GM19328 (cell line): Measurements from ENCODE around the gene GALNT5.
A peak's percentile ranks its signal among the peaks of the same experiment; 100 is the strongest.
"Not testable (repeated sequence)": the region's sequence is repeated elsewhere in the genome, so short reads cannot be mapped to it uniquely, and the experiment has no call there.

Experiments used
- ATAC-seq: cut with Tn5 transposase; IDR thresholded peaks from one replicate; pipeline ENCODE4 v1.9.1; 2021; ENCODE audit warnings: mild to moderate bottlenecking, moderate library complexity; ENCODE audit not compliant: unreplicated experiment

GALNT5 gene, protein sequence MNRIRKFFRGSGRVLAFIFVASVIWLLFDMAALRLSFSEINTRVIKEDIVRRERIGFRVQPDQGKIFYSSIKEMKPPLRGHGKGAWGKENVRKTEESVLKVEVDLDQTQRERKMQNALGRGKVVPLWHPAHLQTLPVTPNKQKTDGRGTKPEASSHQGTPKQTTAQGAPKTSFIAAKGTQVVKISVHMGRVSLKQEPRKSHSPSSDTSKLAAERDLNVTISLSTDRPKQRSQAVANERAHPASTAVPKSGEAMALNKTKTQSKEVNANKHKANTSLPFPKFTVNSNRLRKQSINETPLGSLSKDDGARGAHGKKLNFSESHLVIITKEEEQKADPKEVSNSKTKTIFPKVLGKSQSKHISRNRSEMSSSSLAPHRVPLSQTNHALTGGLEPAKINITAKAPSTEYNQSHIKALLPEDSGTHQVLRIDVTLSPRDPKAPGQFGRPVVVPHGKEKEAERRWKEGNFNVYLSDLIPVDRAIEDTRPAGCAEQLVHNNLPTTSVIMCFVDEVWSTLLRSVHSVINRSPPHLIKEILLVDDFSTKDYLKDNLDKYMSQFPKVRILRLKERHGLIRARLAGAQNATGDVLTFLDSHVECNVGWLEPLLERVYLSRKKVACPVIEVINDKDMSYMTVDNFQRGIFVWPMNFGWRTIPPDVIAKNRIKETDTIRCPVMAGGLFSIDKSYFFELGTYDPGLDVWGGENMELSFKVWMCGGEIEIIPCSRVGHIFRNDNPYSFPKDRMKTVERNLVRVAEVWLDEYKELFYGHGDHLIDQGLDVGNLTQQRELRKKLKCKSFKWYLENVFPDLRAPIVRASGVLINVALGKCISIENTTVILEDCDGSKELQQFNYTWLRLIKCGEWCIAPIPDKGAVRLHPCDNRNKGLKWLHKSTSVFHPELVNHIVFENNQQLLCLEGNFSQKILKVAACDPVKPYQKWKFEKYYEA

DNA sequence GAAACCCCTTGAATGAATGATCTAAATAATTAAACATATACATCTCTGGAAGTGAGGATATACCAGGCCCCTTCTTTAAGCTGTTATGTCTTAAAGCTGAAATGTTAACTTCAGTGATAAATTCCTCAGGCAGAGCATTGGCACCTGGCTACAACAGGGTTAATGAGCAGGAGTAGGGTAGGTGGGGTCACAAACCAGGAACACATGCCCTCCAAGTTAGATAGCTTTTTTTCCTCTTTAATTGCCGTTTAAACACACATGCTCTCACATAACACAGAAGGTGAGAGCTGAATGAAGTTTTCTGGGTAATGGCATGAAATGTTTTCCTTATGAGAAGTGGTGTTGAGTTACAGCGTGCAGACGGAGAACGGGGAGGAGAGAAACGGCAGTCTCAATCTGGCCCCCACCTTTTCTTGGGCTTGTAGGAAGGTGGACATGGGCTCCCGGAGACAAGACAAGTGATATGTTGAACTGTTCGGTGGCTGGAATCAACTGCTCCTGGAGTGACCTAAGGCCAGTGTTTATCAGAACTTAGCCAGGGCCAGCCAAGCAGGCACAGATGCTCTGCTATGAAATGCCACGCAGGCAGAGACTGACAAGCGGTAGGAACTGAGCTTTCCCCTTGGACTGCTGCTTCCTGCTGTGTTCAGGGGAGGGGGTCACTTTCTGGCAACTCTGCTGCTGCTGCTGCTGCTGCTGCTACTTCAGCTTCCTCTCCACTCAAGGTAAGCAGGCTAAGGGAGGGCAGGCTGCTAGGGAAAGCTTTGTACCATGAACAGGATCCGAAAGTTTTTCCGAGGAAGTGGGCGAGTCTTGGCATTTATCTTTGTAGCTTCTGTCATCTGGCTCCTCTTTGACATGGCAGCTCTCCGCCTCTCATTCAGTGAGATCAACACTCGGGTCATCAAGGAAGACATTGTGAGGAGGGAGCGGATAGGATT, at the start of gene GALNT5:
GALNT5 (plus strand) TSS at position 394 of the 941 bp plus-strand sequence; CDS start at position 772, 378 bp downstream.
- ATAC-seq, result no peak

DNA sequence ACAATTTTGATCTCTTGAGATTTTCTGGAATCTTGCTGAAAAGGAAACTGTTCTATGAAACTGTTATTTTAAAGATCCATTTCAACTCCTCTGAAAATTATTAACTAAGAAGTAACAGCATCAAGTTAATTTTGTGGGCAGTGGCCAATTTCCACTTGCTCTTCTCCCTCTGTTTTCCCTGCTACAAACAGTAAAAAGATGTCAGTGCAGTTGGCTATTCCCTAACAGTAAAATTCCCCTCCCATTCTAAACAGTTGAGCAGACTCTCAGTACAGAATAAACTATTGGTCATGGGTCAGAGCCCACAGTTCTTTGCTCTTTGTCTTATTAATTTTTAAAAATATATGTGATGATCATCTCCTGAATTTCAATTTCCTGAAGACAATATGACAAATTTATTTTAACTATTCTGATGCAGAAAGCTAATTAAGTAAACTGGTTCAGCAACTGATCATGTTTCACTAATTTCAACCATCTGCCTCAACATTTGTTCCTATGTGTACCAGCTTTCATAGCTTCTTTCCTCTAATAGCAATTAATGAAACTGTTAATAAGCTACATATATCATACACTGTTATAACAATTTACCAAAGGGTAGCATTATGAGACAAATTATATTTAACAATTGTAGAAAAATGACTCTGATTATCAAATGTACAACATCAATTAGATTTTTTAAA, 41.1 kb upstream of the GALNT5 start:
- ATAC-seq, result no peak

DNA sequence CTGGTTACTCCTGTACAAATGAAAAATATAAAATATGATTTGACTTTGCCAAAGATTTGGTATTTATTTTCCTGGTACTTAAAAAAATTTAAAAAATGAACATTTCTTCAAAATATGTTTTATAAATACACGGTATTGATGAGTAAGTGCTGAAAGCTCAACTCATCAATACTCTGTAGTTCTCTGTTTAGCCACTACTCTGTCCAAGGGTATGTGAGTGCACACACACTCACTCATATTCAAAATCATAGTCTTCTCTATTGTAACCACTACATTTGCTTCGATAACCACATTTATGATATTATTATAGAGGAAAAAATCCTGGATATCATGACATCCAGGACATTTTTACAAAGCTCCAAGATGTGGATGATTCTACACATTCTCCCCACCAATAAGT, 40.1 kb upstream of the GALNT5 start:
- ATAC-seq, result no peak

DNA sequence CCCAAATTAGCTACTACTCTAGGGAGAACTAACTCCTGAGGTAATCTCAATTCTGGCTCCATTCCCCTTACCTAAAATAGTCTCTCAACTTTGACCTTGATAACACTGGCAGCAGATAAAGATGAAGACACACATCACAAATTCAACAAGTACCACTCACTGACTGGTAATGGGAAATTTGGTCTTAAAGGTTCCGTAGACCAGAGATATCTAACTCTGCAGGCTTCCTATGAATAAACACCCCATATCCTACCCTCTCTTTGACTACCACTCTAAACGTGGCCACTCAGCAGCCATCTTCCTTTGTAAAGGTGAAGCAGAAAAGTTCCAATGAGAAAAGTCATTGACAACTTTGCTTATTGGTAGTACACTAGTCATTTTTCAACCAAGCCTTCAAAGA, 38.6 kb upstream of the GALNT5 start:
- no peak for ATAC-seq

DNA sequence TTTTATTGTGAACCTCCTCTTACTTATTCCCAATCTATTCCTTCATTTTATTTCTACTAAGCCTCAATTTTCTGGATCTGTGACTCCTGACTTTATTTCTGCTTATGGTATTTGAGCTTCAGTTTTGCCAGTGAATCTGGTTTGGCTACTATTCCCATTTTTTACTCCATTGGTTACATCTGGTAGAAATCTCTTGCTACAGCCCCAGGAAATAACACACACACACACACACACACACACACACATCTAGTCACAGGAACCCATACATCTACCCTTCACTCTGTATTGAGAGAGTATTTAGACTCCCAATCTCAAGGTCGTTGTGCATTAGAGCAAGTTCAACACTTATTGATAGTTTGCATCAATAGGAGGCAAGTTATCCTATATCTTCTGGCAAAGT, 37.0 kb upstream of the GALNT5 start:
- no peak for ATAC-seq

DNA sequence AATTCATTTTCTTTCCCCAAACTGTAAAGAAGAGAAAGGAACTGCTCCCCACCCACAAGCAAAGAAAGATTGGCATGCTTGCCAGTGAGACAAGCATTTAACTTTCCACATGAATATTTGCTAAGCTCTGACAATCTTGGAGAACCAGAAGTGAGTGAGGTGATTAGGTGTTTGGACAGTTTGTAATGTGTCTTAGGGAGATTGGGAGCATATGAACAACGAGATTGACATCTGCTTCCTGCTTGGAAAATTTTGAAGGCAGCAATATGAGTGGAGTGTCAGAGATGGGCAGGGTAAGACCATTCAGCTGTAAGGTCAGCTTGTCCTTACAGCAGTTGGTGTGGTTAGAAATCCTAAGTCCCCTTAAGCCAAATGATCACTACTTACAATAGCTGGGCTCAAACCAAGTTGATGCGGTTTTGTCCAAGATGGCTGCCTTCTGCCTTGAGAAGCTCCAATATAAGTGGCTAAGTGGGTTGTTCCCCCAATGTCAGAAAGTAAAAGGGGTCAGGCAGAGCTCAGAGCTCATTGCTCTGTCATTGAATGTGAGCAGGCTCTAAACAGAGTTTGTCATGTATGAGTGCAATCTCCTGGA, 36.0 kb upstream of the GALNT5 start:
- no peak for ATAC-seq

DNA sequence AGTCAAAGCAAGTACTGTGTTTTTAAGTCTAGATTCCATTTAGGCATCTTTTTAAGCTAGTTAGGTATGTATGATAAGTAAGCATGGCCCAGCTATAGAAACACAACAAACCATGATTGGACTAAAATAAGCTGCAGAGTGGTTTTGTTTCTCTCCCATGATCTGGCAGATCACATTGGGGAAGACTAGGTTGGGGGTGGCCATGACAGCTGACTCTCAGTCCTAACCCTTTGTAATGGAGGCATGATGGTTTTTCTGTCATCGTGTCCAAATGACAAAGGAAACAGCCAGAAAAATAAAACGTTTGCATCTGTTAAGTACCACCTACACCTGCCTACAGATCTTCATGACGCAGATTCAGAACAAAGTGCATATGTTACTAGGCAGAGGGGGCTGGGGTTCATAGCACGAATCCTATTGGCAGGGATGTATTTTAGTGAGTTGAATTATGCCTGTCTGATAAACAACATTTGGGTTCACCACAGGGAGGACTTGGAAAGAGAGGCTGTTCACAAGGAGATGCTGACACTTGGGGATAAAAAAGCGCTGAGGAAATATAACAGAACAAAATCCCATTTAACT, 33.8 kb upstream of the GALNT5 start:
- no peak for ATAC-seq

DNA sequence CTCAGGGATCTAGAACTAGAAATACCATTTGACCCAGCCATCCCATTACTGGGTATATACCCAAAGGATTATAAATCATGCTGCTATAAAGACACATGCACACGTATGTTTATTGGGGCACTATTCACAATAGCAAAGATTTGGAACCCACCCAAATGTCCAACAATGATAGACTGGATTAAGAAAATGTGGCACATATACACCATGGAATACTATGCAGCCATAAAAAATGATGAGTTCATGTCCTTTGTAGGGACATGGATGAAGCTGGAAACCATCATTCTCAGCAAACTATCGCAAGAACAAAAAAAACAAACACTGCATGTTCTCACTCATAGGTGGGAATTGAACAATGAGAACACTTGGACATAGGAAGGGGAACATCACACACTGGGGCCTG, 33.1 kb upstream of the GALNT5 start:
- ATAC-seq, result not testable (repeated sequence)

DNA sequence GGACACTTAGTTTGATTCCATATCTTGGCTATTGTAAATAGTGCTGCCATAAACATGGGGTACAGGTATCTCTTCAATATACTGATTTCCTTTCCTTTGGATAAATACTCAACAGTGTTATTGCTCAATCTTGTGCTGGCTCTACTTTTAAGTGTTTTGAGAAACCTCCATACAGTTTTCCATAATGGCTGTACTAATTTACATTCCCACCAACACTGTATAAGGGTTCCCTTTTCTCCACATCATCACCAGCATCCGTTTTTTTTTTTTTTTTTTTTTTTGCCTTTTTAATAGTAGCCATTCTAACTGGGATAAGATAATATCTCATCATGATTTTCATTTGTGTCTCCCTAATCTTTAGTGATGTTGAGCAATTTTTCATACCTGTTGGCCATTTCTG, 29.9 kb upstream of the GALNT5 start:
- no peak for ATAC-seq

DNA sequence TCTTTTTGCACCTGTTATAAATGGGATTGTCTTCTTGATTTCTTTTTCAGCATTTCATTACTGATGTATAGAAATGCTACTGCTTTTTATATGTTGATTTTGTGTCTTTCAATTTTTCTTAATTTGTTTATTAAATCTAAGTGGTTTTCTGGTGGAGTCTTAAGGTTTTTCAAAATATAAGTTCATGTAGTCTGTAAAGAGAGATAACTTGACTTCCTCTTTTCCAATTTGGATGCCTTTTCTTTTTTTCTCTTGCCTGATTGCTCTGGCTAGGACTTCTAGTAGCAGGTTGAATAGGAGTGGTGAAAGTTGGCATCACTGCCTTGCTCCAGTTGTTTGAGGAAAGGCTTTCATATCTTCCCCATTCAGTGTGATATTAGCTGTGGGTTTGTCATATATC, 28.6 kb upstream of the GALNT5 start:
- no peak for ATAC-seq

DNA sequence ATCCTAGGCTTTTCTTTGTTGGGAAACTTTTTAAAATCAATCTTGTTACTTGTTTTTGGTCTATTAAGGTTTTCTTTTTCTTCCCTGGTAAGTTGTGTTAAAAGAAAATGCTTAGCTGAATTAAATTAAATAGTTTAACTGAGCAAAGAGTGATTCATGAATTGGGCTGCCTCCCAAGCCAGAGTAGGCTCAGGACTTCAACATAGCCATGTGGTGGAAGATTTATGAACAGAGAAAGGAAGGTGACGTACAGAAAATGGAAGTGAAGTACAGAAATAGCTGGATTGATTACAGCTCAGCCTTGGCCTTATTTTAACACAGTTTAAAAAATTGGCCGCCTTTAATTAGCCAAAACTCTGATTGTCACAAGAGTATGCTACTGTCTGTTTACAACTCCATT, 27.9 kb upstream of the GALNT5 start:
- ATAC-seq, result no peak

DNA sequence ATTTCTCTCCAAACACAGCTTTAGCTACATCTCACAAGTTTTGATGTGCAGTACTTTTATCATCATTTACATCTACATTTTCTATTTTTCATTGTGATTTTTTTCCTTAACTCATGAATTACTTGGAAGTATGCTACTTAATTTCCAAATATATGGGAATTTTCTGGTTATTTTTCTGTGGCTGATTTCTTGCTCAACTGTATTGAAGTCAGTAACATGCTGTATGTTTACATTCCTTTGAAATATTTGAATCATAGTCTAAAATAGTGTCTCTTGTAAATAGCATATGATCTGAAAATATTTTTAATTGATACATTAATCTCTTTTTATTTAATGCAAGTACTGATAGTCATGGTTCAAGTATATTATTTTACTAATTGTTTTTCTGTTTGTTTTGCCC, 26.0 kb upstream of the GALNT5 start:
- no peak for ATAC-seq

DNA sequence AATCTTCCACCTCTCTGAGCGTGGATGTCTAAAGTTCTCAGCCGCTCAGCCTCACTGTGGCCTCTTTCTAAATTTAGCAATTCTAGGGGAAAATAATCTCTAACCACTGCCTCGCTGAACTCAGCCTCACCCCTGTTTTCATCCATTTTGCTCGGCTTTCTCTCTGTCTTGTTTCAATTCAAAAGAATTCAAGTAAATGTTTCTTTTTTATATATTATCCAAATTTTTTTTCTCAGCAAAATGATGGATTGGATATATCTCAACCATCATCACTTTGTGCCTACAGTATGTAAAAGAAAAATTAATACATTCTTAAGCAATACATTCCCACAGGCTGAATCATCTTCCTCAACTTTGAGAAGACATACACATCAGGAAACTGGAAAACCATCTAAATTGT, 24.0 kb upstream of the GALNT5 start:
- no peak for ATAC-seq

DNA sequence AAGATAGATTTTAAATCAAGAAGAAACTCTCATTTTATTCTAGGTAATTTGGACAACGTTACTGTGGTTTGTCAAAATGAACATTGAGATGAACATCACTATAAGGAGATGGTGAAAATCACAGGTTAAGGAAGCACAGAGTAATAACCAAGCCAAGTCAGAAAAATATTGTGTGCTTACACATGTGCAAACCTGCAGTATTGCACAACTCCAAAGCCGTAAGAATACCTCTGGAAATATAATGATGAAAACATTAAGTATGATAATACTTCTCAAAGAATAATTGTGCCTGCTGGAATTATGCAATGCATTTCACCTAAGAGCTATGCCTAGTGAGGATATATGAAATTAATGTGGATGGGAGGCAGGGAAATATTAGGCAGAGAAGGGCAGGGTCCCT, 21.1 kb upstream of the GALNT5 start:
- ATAC-seq, result no peak

DNA sequence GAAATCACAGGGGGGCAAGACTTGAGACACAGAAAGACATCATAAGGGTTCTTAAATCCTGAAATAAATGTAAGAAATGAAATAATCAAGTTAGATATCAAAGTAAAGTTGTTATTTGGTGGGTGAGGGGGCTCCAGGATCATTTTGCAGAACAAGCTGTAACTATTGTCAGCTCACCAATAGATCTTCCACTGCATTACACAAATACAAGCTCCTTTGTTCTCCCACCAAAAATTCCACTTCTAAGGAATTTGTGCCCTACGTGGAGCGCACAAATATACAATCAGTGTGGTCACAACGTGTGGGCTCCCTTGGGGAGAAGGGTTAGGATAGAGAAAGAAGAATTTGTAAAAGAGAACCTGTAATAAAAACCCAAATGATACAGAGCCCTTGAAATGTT, 19.2 kb upstream of the GALNT5 start:
- ATAC-seq, result no peak

DNA sequence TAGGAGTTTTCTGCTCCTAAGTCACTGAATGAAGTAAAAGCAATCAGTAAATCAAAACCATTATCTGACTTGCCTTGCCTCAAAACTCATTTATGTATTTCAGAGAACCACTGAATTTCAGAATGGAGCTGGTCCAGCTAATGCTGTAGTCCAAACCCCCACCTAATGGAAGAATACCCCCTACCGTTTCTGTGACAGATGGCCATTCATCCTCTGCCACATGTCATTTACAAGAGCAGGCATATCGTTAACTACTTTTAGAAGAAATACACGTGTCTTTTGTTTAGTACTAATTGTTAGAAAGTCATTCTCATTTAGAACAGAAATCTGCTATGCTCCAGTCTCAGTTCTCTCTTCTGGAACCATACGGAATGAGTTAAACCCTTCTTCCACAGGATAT, 12.8 kb upstream of the GALNT5 start:
- ATAC-seq, result no peak

DNA sequence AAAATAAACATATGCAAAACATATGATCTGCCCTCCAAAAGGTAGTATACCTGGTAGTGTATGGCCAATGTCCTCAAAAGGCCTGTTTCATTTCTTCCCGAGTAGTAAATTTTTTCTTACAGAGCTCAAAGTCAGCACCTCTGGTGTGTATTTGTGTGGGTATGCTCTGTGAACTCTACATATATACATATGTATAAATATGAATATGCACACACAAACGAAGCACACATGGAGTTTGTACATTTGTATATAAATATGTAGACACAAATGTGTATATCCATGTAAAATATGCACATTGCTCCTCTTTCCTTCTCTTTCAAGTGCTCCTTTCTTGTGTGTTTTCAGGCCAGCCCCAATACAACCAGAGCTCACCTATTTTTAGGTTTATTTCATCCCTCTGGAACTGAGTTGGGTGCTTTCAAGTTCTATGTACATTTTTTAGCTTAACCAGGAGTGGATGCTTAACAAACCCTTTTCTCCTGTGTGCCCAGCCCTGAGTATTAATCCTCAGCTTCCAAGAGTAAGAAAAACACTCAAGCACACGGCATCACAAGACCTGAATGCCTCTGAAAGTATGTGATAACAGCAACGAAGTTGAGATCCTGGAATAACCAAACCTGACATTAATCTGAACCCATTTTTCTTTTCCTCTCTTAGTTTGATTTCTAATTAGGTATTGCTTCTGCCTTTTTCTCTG, 12.2 kb upstream of the GALNT5 start:
- no peak for ATAC-seq

DNA sequence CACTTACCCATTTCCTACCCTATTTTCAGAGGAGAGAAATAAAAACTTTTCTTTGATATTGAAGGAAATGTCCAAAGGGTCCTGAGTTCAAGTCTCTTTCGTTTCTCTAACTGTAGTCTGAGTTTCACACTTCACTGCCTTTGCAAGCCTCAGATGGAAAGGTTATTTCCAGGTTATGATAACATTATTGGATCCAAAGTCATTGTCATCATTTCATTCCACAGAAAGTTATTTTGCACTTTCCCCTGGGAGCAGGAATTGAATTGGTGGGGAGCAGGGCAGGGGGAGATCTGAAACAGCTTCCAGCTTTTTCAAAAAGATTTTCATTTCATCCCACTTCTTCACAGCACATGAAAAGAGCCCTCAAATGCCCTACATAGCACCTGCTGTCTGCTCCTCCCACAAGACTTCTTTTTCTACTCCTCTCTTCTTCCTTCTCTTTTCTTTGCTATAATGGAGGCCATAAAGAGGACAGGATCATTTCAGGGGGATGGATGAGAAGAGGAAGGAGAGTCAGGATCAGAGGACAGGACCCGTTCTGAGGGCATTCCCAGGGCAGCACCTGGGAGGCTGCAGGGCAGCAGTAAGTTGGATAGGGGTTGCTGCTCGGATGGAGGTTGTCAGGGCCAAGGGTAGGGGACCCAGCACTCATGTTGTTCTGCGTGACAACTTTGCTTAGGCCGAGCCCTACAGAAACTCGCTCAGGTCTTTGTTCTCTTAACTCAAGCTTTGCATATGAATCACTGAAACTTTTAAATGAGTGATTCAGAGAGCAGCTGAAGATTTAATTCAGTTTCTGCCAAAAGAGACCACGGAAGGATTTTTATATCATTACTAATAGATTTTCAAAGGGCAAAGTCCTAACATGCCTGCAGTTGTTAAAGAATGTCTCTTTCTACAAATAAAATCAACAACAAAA, 11.4 kb upstream of the GALNT5 start:
- ATAC-seq, result peak; percentile 94
